ENCODE measurements around the gene FRAS1.

Gene FRAS1

GRCh38 chr4:78370631-78371372 lies 313.7 kb downstream of the FRAS1 start:
- no peak for DNase-seq (ENCODE audit: low spot score)

GRCh38 chr4:78372355-78372988 lies 315.3 kb downstream of the FRAS1 start:
- no peak for DNase-seq (ENCODE audit: low spot score)

- DNase-seq (ENCODE audit: low spot score) = no peak
Measured at GRCh38 chr4:78377555-78377954, 320.4 kb downstream of the FRAS1 start.

GRCh38 chr4:78379040-78379439 lies 321.9 kb downstream of the FRAS1 start:
- DNase-seq (ENCODE audit: low spot score) = no peak

GRCh38 chr4:78379991-78380729 lies 323.0 kb downstream of the FRAS1 start:
- DNase-seq (ENCODE audit: low spot score) = no peak

GRCh38 chr4:78386679-78387078 lies 329.6 kb downstream of the FRAS1 start:
- DNase-seq (ENCODE audit: low spot score) = no peak

- no peak for DNase-seq (ENCODE audit: low spot score)
Measured at GRCh38 chr4:78395642-78396041, 338.5 kb downstream of the FRAS1 start.

- DNase-seq (ENCODE audit: low spot score) = no peak
Measured at GRCh38 chr4:78396613-78397291, 339.6 kb downstream of the FRAS1 start.

- no peak for DNase-seq (ENCODE audit: low spot score)
Measured at GRCh38 chr4:78397292-78397630, 340.1 kb downstream of the FRAS1 start.

- DNase-seq (ENCODE audit: low spot score) = no peak
Measured at GRCh38 chr4:78409612-78410202, 352.6 kb downstream of the FRAS1 start.

GRCh38 chr4:78410225-78410624 lies 353.1 kb downstream of the FRAS1 start:
- no peak for DNase-seq (ENCODE audit: low spot score)

- DNase-seq (ENCODE audit: low spot score) = no peak
Measured at GRCh38 chr4:78410676-78411075, 353.6 kb downstream of the FRAS1 start.

GRCh38 chr4:78414116-78414515 lies 357.0 kb downstream of the FRAS1 start:
- no peak for DNase-seq (ENCODE audit: low spot score)

- no peak for DNase-seq (ENCODE audit: low spot score)
Measured at GRCh38 chr4:78417603-78418002, 360.5 kb downstream of the FRAS1 start.

- no peak for DNase-seq (ENCODE audit: low spot score)
Measured at GRCh38 chr4:78418406-78418805, 361.3 kb downstream of the FRAS1 start.

GRCh38 chr4:78423790-78424189 lies 366.7 kb downstream of the FRAS1 start:
- no peak for DNase-seq (ENCODE audit: low spot score)

- no peak for DNase-seq (ENCODE audit: low spot score)
Measured at GRCh38 chr4:78424461-78424860, 367.3 kb downstream of the FRAS1 start.

GRCh38 chr4:78426972-78427371 lies 369.8 kb downstream of the FRAS1 start:
- DNase-seq (ENCODE audit: low spot score) = no peak

- DNase-seq (ENCODE audit: low spot score) = no peak
Measured at GRCh38 chr4:78428996-78429395, 371.9 kb downstream of the FRAS1 start.

GRCh38 chr4:78432896-78433295 lies 375.8 kb downstream of the FRAS1 start:
- DNase-seq (ENCODE audit: low spot score) = no peak

GRCh38 chr4:78437608-78438088 lies 380.5 kb downstream of the FRAS1 start:
- no peak for DNase-seq (ENCODE audit: low spot score)

GRCh38 chr4:78439328-78439727 lies 382.2 kb downstream of the FRAS1 start:
- DNase-seq (ENCODE audit: low spot score) = no peak

Measured in kidney capillary endothelial cell (primary cell).